Keratinocyte (primary cell): ENCODE data around the gene ATG9B. TPM values are rescaled to one million over a fixed set of nuclear protein-coding genes. Genes with fewer than 3 reads are reported as not detected.

ENCODE experiments used
- DNase-seq: peaks from one replicate; pipeline ENCODE4 v3.0.0-alpha.2; 2011; ENCODE audit warnings: low read depth, missing footprints, low spot score
- FAIRE-seq: peaks from 2 replicates; lab custom pipeline; 2011; peaks lifted over from hg19 to GRCh38; lab: Jason Lieb, UNC
- H2AFZ ChIP-seq: 2 replicates; pipeline ENCODE4 v1.6.0; 2012; ENCODE audit warnings: low read length, control low read depth, inconsistent platforms; ENCODE audit not compliant: control insufficient read depth
- H3K27ac ChIP-seq: 2 replicates; pipeline ENCODE4 v1.5.1; 2011; ENCODE audit warnings: low read length; ENCODE audit not compliant: control insufficient read depth, insufficient read depth
- H3K27me3 ChIP-seq: 3 replicates; pipeline ENCODE4 v1.6.0; 2011; ENCODE audit warnings: low read length; ENCODE audit not compliant: control insufficient read depth, insufficient read depth; ENCODE audit errors: extremely low read depth
- H3K36me3 ChIP-seq, 2 experiments: 2 replicates in 1 of 2; 3 replicates in 1 of 2; pipeline ENCODE4 v1.5.1; 2011; ENCODE audit warnings: low read length in 2 of 2, mild to moderate bottlenecking in 1 of 2; ENCODE audit not compliant: control insufficient read depth in 2 of 2, insufficient read depth in 2 of 2; ENCODE audit errors: extremely low read depth in 1 of 2
- H3K4me1 ChIP-seq: 3 replicates; pipeline ENCODE4 v1.5.1; 2011; ENCODE audit warnings: low read length; ENCODE audit not compliant: control insufficient read depth, insufficient read depth; ENCODE audit errors: extremely low read depth
- H3K4me2 ChIP-seq: 3 replicates; pipeline ENCODE4 v1.6.0; 2011; ENCODE audit warnings: low read depth, low read length; ENCODE audit not compliant: control insufficient read depth, insufficient read depth; ENCODE audit errors: extremely low read depth
- H3K4me3 ChIP-seq, 3 experiments: fragments of 200-600 bp in 1 of 3; sonication (generic) in 1 of 3; 2 replicates in 2 of 3; 3 replicates in 1 of 3; pipeline ENCODE4 v1.5.1; 2011 to 2016; ENCODE audit warnings: low read length in 3 of 3, mild to moderate bottlenecking in 3 of 3, control low read depth in 2 of 3, inconsistent platforms in 1 of 3, low read depth in 1 of 3, mixed read lengths in 1 of 3, mixed run types in 1 of 3, moderate library complexity in 1 of 3; ENCODE audit not compliant: control insufficient read depth in 2 of 3, insufficient read depth in 2 of 3; ENCODE audit errors: extremely low read depth in 1 of 3
- H3K79me2 ChIP-seq: 2 replicates; pipeline ENCODE4 v1.6.0; 2012; ENCODE audit warnings: low read length; ENCODE audit not compliant: control insufficient read depth, insufficient read depth
- H3K9ac ChIP-seq: 3 replicates; pipeline ENCODE4 v1.6.0; 2011; ENCODE audit warnings: low read length; ENCODE audit not compliant: control insufficient read depth, insufficient read depth; ENCODE audit errors: extremely low read depth
- H3K9me1 ChIP-seq: 3 replicates; pipeline ENCODE4 v1.6.0; 2011; ENCODE audit warnings: low read length; ENCODE audit not compliant: control insufficient read depth, insufficient read depth; ENCODE audit errors: extremely low read depth
- H3K9me3 ChIP-seq: 2 replicates; pipeline ENCODE4 v1.5.1; 2012; ENCODE audit warnings: low read depth, low read length; ENCODE audit not compliant: control insufficient read depth
- H4K20me1 ChIP-seq: 3 replicates; pipeline ENCODE4 v1.6.0; 2011; ENCODE audit warnings: low read length; ENCODE audit not compliant: control insufficient read depth, insufficient read depth; ENCODE audit errors: extremely low read depth
- CTCF ChIP-seq, 3 experiments: IDR thresholded peaks in 1 of 3; conservative IDR thresholded peaks in 1 of 3; optimal IDR thresholded peaks in 1 of 3; 2 replicates in 2 of 3; 3 replicates in 1 of 3; pipeline versions ENCODE3 to v1.5.1; 2011; ENCODE audit warnings: low read length in 3 of 3, mild to moderate bottlenecking in 3 of 3, moderate library complexity in 2 of 3, control low read depth in 1 of 3, inconsistent platforms in 1 of 3; ENCODE audit not compliant: insufficient read depth in 2 of 3; ENCODE audit errors: extremely low read depth in 1 of 3
- EZH2 ChIP-seq: IDR thresholded peaks from one replicate; pipeline ENCODE4 v1.6.1; 2012; ENCODE audit warnings: inconsistent platforms, mild to moderate bottlenecking, low read length, moderate library complexity
- dilution Hi-C: fragments of 300-500 bp; cut with MboI; formaldehyde crosslinking; loops from one replicate; pipeline ENCODE4 v1.7.0; 2020; ENCODE audit warnings: low sequenced_read_pairs; ENCODE audit not compliant: extremely low pct_ligation_motif_present
- polyA plus RNA-seq, 5 experiments: library from polyadenylated mRNA; depleted of rRNA in 3 of 5; stranded (reverse) in 3 of 5; stranded (forward) in 1 of 5; unstranded in 1 of 5; fragments of >200 nt; gene quantifications; 1 replicate in 1 of 5; 2 replicates in 3 of 5; 3 replicates in 1 of 5; pipeline versions ENCODE4 v1.2.1 to v1.2.3, GENCODE V29; 2011 to 2012; ENCODE audit warnings: missing spikeins in 2 of 5, low read depth in 1 of 5, low replicate concordance in 1 of 5

The ATG9B gene
- polyA plus RNA-seq, 1 donor (not counting 4 experiments of a cell fraction or from before 2014, with no cell fraction given) = 0.12 TPM

- no peaks in the 10 kb centered on the region for H4K20me1 ChIP-seq
- dilution Hi-C loops = no loop called here
- no peak for TF ChIP-seq CTCF (optimal IDR thresholded peaks at IDR 0.05 in 1 of 3, IDR thresholded peaks at IDR 0.05 in 1 of 3, conservative IDR thresholded peaks at IDR 0.05 in 1 of 3; ENCODE audit: extremely low read depth in 1 of 3, insufficient read depth in 2 of 3, low read length in 3 of 3)
- TF ChIP-seq EZH2 = no peak
- H3K4me1 ChIP-seq = peaks cover 4% of the 10 kb centered on the region
- no peak overlapping the region for H3K4me3 ChIP-seq
- H3K27me3 ChIP-seq = no peaks in the 10 kb centered on the region
- H3K79me2 ChIP-seq = no peaks in the 10 kb centered on the region
- no peak overlapping the region for H3K9ac ChIP-seq
- no peaks in the 10 kb centered on the region for H3K9me1 ChIP-seq
- H2AFZ ChIP-seq = no peak overlapping the region
- H3K4me2 ChIP-seq = no peak overlapping the region
- H3K36me3 ChIP-seq = no peaks in the 10 kb centered on the region
- no peak for DNase-seq
- H3K9me3 ChIP-seq = no peaks in the 10 kb centered on the region
- FAIRE-seq = no peak
- no peak overlapping the region for H3K27ac ChIP-seq
Measured at GRCh38 chr7:150998341-150998740, 26.0 kb downstream of the ATG9B start.

- no peak for FAIRE-seq
- dilution Hi-C loops = no loop called here
- H3K9ac ChIP-seq = no peak overlapping the region
Measured at GRCh38 chr7:150997817-150998216, 26.5 kb downstream of the ATG9B start.

More at GRCh38 chr7:150997817-150998216, 26.5 kb downstream of the ATG9B start:
- no peak for DNase-seq
- H4K20me1 ChIP-seq = no peaks in the 10 kb centered on the region
- H3K27ac ChIP-seq = no peak overlapping the region
- H3K27me3 ChIP-seq = no peaks in the 10 kb centered on the region
- no peaks in the 10 kb centered on the region for H3K79me2 ChIP-seq
- TF ChIP-seq CTCF (optimal IDR thresholded peaks at IDR 0.05 in 1 of 3, IDR thresholded peaks at IDR 0.05 in 1 of 3, conservative IDR thresholded peaks at IDR 0.05 in 1 of 3; ENCODE audit: extremely low read depth in 1 of 3, insufficient read depth in 2 of 3, low read length in 3 of 3) (no peak), EZH2 (no peak)
- no peaks in the 10 kb centered on the region for H3K9me3 ChIP-seq
- no peaks in the 10 kb centered on the region for H3K36me3 ChIP-seq
- no peak overlapping the region for H2AFZ ChIP-seq
- H3K4me3 ChIP-seq = no peak overlapping the region
- H3K4me1 ChIP-seq = peaks cover 4% of the 10 kb centered on the region
- no peaks in the 10 kb centered on the region for H3K9me1 ChIP-seq
- no peak overlapping the region for H3K4me2 ChIP-seq
